ENCODE results near the gene HTRA1.

Gene HTRA1

DNA sequence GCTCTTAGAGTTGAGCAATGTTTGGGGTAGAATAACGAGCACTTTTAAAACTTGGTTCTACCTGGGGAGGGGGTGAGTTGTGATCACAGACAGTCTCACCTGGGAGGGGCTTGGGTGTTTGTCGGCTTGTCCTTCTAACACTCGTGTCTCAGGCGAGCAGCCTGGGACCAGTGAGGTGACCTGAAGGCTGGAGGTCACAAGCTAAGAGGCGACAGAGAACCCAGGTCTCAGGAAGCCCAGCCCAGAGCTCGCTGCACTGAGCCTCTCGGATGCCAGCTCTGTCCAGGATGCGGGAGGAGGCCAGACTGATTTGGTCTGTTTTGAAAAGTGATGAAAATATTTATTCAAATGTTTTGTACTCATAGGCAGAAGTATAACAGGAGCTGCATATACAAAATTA is 11.8 kb downstream of the HTRA1 start:
- DNase-seq (ENCODE audit: low read depth), result no peak

DNA sequence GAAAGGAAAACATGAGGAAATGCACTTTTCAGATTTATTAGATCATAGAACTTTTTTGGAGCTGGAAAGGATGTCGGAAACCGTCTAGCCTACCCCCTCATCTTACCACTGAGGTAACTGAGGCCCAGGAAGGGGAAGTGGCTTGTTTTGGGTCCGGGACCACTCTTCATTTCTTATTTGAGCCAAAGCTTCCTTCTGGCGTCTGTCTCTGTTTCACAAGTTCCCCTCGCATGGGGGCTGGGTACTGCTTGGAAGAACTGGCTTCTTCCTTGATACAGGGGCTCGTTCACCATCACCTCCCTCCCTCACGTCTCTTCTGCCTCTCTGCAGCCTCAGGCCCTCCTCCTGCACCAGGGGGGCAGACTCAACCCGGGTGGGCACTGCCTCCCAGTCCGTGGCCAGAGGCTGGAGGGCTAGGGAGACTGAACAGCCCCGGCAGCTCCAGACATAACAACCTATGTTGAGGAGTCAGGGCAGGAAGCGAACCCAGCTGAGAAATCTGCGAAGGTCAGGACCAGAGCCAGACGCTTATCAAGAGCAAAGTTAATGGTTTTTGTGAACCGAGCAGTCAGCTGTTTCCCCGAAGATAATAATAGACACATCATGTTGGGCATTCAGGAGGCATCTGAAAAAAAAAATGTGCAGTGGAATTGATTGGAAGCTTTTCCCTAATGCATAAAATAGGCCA is 12.9 kb downstream of the HTRA1 start:
- DNase-seq (ENCODE audit: low read depth), result no peak

DNA sequence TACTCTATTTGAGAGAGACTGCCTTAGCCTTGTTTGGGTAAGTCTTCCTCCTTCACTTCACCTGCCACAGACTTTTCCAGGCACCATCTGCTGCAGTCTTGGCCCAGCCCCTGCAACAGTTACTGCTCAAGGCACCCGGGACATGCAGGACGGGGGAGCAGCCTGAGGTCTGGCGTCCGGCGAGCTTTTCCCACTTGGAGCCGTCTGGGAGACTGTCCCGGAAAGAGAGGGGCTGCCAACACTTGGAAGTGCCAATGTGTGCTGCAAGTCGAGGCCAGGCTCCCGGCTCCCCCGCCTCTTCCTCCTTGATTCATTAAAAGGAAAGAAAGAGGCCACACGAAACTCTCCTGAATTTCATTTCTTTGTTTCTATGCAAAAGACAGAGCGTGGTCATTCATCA is 13.7 kb downstream of the HTRA1 start:
- DNase-seq (ENCODE audit: low read depth), result no peak

- DNase-seq (ENCODE audit: low read depth), result no peak
Measured at GRCh38 chr10:122475591-122476332, 14.4 kb downstream of the HTRA1 start.

DNA sequence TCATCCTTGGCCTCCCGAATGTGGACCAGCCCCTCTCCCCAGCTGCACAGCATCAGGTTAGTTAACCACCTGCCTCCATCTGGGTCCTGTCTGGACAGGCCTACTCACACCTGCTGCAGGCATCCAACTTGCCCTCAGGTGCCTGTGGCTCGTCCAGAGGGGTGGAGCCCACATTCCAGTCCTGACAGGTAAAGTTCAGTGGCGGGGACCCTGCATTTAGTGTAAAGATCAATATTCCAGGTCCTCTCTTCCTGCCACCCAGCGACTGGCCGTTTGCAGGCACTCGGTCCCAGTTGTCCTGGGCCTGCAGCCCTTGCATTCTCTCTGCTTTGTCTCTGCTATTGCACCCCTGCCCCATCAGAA is 15.0 kb downstream of the HTRA1 start:
- no peak for DNase-seq (ENCODE audit: low read depth)

GRCh38 chr10:122477436-122477835 is 16.1 kb downstream of the HTRA1 start:
- no peak for DNase-seq (ENCODE audit: low read depth)

GRCh38 chr10:122478971-122479370 is 17.6 kb downstream of the HTRA1 start:
- DNase-seq (ENCODE audit: low read depth), result no peak

DNA sequence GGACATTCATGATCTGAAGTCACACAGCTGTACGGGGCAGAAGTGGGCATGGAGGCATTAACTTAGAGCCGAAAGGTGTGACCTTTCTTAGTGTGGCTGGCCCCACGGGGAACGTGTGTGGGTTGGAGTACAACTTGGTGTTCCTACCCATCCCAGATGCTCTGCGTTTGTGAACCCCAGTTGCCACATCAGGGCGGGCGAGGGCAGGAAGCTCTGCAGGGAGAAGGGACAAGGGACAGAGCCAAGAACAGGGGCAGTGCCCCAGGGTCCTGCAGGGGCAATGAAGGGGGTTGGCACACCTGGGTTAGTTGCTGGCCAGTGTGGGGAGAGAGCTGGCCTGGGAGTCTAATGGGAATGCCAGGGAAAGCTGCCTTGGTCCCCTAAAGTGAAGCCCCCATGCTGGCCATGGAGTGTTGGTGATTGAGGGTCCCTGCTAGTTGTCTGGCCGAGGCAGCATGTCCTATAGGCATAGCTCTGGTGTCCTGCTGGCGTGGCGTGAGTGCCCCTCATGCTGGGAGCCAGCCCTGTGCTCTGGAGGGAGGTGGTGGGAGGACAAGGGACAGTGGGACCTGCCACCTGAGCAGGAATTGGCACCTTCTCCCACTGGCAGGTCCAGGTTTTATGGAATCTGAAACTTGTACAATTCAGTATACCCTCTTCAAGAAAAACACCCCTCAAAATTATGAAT is 18.9 kb downstream of the HTRA1 start:
- no peak for DNase-seq (ENCODE audit: low read depth)

GRCh38 chr10:122481296-122482056 is 20.1 kb downstream of the HTRA1 start:
- DNase-seq (ENCODE audit: low read depth), result no peak

- no peak for DNase-seq (ENCODE audit: low read depth)
Measured at GRCh38 chr10:122484276-122485060, 23.1 kb downstream of the HTRA1 start.

- no peak for DNase-seq (ENCODE audit: low read depth)
Measured at GRCh38 chr10:122485670-122486069, 24.3 kb downstream of the HTRA1 start.

DNA sequence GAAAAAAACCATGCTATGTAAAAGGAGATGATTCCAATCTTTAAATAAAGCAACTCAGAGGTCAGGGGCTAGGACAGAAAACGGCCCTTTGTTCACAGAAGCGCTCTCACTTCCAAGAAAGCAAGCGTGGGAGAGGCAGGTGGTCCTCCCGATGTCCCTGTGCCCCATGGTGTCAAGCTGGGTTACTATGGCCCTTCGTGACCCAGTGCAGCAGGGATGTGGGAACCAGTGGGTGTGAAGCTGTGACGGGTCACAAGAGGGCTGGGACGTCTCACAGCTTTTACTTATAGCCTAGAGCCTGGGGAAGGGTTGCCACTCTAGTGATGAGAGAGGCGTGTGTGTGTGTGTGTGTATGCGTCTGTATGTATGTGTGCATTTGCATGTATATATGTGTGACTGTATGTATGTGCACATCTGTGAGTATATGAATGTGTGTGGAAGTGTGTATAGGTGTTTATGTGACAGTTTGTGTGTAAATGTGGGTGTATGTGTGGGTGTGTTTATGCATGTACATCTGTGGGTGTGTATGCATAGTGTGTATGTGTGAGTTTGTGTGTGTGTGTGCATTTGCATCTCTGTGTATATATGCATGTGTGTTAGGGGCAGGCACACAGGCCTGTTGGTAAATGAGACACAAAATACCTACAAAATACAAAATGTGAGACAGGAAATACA is 25.2 kb downstream of the HTRA1 start:
- DNase-seq (ENCODE audit: low read depth), result no peak

- DNase-seq (ENCODE audit: low read depth), result no peak
Measured at GRCh38 chr10:122487174-122487765, 25.9 kb downstream of the HTRA1 start.

- DNase-seq (ENCODE audit: low read depth), result no peak
Measured at GRCh38 chr10:122490268-122490667, 28.9 kb downstream of the HTRA1 start.

- no peak for DNase-seq (ENCODE audit: low read depth)
Measured at GRCh38 chr10:122490786-122491680, 29.7 kb downstream of the HTRA1 start.

GRCh38 chr10:122492006-122492405 is 30.7 kb downstream of the HTRA1 start:
- DNase-seq (ENCODE audit: low read depth), result no peak

GRCh38 chr10:122492999-122493481 is 31.7 kb downstream of the HTRA1 start:
- no peak for DNase-seq (ENCODE audit: low read depth)

DNA sequence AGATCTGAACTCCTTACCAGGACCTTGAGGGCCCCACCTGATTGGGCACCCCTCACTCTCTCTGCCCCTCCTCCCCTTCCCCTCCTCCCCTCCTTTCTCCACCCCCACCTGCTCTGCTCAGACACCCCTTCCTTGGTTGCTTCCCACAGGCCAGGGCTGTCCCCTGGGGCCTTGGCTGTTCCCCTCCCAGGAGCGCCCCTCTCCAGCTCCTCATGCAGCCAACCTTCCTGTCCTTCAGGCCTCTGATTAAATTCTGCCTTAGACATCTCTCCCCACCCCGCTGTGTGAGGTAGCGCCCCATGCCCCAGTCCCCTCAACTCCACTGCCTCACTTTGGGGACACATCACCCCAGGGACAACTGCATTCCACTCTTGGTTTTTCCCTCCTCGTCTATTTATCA is 32.4 kb downstream of the HTRA1 start:
- DNase-seq (ENCODE audit: low read depth), result no peak

- no peak for DNase-seq (ENCODE audit: low read depth)
Measured at GRCh38 chr10:122494173-122494820, 32.9 kb downstream of the HTRA1 start.
